ENCODE data around the gene OR10G4. TPM values are rescaled to one million over a fixed set of nuclear protein-coding genes. Genes with fewer than 3 reads are reported as not detected.

Gene OR10G4
- total and polyA plus RNA-seq, 2 of the 4 experiments (the other 2 are of a cell fraction), result not detected

DNA sequence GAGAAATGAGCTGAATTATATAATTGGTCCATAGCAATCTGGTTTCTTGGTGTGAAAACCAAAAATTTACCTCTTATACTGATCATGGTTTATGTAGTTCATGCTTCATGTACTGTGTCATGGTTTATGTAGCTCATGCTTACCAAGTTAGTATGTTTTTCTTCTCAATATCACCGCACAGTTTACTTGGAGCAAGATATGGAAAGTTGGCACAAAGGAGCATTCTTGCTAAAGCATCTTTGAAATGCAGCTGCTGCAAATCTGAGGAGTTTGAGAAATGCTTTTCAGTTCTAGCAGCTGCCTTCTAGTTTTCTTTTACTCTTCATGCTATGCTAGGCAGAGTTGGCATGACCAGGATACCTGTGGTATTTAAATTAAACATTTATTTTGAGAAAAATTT, 23.9 kb downstream of the OR10G4 start:
- Histone ChIP-seq H2AK9ac (replicated peaks; ENCODE audit: low read depth, low read length, poor library complexity) (no peak overlapping the region), H2AK5ac (ENCODE audit: low read depth, low read length) (no peak overlapping the region), H3K9ac (ENCODE audit: low read depth, low read length) (no peak overlapping the region), H3K23ac (ENCODE audit: low read depth, low read length) (no peak overlapping the region), H3K9me1 (ENCODE audit: insufficient read depth, low read length) (no peaks in the 10 kb centered on the region), H2BK5ac (ENCODE audit: low read depth, low read length, poor library complexity, severe bottlenecking) (no peak overlapping the region), H3K9me3 (ENCODE audit: control insufficient read depth, insufficient read depth, low read length) (peaks cover 2% of the 10 kb centered on the region; the same call in 1 of the 2 replicates), H4K20me1 (ENCODE audit: insufficient read depth, low read length) (no peaks in the 10 kb centered on the region), H4K5ac (ENCODE audit: low read depth, low read length) (no peak overlapping the region), H3K56ac (ENCODE audit: extremely low read depth, insufficient read depth, low read length) (no peak overlapping the region), H3K4me1 (ENCODE audit: control insufficient read depth, insufficient read depth, low read length) (no peaks in the 10 kb centered on the region), H2BK120ac (ENCODE audit: low read depth, low read length) (no peak overlapping the region), H3K14ac (replicated peaks; ENCODE audit: low read depth, low read length) (no peak overlapping the region), H3K79me1 (ENCODE audit: low read depth in 1 of 2, low read length in 2 of 2) (no peaks in the 10 kb centered on the region), H4K91ac (ENCODE audit: insufficient read depth, low read depth, low read length) (no peak overlapping the region), H3K36me3 (ENCODE audit: control insufficient read depth, insufficient read depth, low read length) (no peaks in the 10 kb centered on the region), H2BK15ac (ENCODE audit: low read depth, low read length) (no peak overlapping the region), H3K18ac (ENCODE audit: low read depth, low read length) (no peak overlapping the region), H3K4me2 (ENCODE audit: low read depth, low read length) (no peak overlapping the region), H4K8ac (ENCODE audit: low read depth in 2 of 2, low read length in 2 of 2) (no peak overlapping the region), H2AFZ (replicated peaks; ENCODE audit: low read length, poor library complexity) (no peak overlapping the region), H3K4ac (ENCODE audit: low read depth, low read length) (no peak overlapping the region), H3K27me3 (ENCODE audit: control insufficient read depth, insufficient read depth, low read length) (no peaks in the 10 kb centered on the region), H3K27ac (ENCODE audit: insufficient read depth, low read length) (no peak overlapping the region), H2BK20ac (ENCODE audit: low read depth, low read length) (no peak overlapping the region), H3K4me3 (ENCODE audit: insufficient read depth, low read depth, low read length) (no peak overlapping the region)
- no TSS peak for BruUV-seq (replicated peaks)
- CTCF ChIA-PET, result no interaction called here
- DNase-seq, result no peak
- dilution Hi-C loops (cut with HindIII; ENCODE audit: low sequenced_read_pairs, unreplicated experiment), result no loop called here
- in situ Hi-C loops (cut with MboI; ENCODE audit: low sequenced_read_pairs), result no loop called here
- intact Hi-C loops (cut with micrococcal nuclease), result no loop called here
- POLR2A ChIA-PET (ENCODE audit: unreplicated experiment), result no interaction called here
- WGBS, 2 experiments (ENCODE audit: extremely low coverage in 2 of 2, insufficient read length in 1 of 2), result no CpG with 5 or more reads among the region's 1 CpG
- TF ChIP-seq POLR2A (IDR thresholded peaks at IDR 0.05; ENCODE audit: low read depth, low read length) (no peak), CHD1 (IDR thresholded peaks at IDR 0.05; ENCODE audit: low read depth, low read length) (no peak), MXI1 (IDR thresholded peaks at IDR 0.05; ENCODE audit: borderline replicate concordance, low read depth, low read length) (no peak), CEBPB (IDR thresholded peaks at IDR 0.05; ENCODE audit: low read depth, low read length) (no peak), SMC3 (IDR thresholded peaks at IDR 0.05; ENCODE audit: low read depth, low read length) (no peak), RAD21 (IDR thresholded peaks at IDR 0.05; ENCODE audit: low read length) (no peak), RCOR1 (IDR thresholded peaks at IDR 0.05; ENCODE audit: insufficient replicate concordance, low read length) (no peak), MAFK (IDR thresholded peaks at IDR 0.05; ENCODE audit: low read depth, low read length) (no peak), BHLHE40 (IDR thresholded peaks at IDR 0.05; ENCODE audit: low read depth, low read length) (no peak), RFX5 (IDR thresholded peaks at IDR 0.05; ENCODE audit: low read depth, low read length) (no peak), FOS (IDR thresholded peaks at IDR 0.05; ENCODE audit: low read depth, low read length) (no peak)
- TF ChIP-seq, protein P1, sequence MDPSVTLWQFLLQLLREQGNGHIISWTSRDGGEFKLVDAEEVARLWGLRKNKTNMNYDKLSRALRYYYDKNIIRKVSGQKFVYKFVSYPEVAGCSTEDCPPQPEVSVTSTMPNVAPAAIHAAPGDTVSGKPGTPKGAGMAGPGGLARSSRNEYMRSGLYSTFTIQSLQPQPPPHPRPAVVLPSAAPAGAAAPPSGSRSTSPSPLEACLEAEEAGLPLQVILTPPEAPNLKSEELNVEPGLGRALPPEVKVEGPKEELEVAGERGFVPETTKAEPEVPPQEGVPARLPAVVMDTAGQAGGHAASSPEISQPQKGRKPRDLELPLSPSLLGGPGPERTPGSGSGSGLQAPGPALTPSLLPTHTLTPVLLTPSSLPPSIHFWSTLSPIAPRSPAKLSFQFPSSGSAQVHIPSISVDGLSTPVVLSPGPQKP (IDR thresholded peaks at IDR 0.05; ENCODE audit: borderline replicate concordance, low read depth, low read length), result no peak
- TF ChIP-seq, protein P2, sequence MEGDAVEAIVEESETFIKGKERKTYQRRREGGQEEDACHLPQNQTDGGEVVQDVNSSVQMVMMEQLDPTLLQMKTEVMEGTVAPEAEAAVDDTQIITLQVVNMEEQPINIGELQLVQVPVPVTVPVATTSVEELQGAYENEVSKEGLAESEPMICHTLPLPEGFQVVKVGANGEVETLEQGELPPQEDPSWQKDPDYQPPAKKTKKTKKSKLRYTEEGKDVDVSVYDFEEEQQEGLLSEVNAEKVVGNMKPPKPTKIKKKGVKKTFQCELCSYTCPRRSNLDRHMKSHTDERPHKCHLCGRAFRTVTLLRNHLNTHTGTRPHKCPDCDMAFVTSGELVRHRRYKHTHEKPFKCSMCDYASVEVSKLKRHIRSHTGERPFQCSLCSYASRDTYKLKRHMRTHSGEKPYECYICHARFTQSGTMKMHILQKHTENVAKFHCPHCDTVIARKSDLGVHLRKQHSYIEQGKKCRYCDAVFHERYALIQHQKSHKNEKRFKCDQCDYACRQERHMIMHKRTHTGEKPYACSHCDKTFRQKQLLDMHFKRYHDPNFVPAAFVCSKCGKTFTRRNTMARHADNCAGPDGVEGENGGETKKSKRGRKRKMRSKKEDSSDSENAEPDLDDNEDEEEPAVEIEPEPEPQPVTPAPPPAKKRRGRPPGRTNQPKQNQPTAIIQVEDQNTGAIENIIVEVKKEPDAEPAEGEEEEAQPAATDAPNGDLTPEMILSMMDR (conservative IDR thresholded peaks at IDR 0.05; ENCODE audit: low read depth, low read length), result no peak
- ATAC-seq (ENCODE audit: low read depth), result no peak; the same call in 1 of the 2 replicates

Data from IMR-90 (cell line).